ENCODE data around the gene PROCR.
A peak's percentile ranks its signal among the peaks of the same experiment; 100 is the strongest.
"Not testable (repeated sequence)": the region's sequence is repeated elsewhere in the genome, so short reads cannot be mapped to it uniquely, and the experiment has no call there.

The PROCR gene

DNA sequence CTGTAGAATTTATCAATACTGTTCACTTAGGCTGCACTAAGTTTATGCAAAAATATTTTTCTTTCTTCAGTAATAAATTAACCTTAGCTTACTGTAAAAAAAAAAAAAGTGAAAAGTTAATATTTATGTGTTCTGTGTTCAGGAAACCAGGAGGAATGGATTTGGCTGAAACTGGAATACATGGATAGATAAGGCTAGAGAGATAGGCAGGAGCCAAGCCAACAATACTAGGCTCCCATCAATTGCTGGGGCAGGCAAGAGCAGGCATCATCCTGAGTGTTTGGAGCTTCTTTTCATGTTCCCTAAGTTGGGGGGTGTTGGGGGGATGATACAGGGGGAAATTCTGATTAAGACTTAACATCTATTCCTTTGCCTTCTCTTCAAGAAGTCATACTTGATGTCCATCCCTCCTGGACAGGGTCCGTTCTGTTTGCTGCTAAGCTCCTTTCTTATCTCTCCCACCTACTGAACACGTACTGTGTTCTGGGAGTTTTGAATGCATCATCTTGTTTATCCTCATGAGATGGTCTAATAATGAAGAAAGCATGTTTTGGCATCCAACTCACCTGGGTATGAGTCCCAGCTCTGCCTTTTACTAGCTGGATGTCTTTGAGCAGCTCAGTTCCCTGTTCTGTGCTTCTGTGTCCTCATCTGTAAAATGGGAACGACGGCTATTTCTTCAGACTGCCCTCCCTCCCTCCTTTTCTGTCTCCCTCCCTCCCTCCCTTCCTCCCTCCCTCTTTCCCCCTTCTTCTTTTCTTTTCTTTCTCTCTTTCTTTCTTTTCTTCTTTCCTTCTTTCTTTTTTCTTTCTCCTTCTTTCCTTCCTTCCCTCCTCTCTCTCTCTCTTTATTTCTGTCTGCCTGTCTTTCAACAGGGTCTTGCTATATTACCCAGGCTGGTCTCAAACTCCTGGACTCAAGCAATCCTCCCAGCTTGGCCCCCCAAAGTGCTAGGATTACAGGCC, 6.4 kb upstream of the PROCR start:
- H3K27me3 ChIP-seq (ENCODE audit: control insufficient read depth, insufficient read depth, low read length): no peaks in the 10 kb centered on the region
- H3K9me3 ChIP-seq (ENCODE audit: control insufficient read depth, insufficient read depth, low read depth, low read length): no peaks in the 10 kb centered on the region
- peaks cover 12% of the 10 kb centered on the region for H3K4me1 ChIP-seq (ENCODE audit: control insufficient read depth, insufficient read depth, low read length)
- no peak overlapping the region for H3K9ac ChIP-seq (ENCODE audit: low read length)
- no peak overlapping the region for H3K4me3 ChIP-seq (ENCODE audit: low read depth, low read length)
- no peaks in the 10 kb centered on the region for H3K36me3 ChIP-seq (ENCODE audit: control insufficient read depth, insufficient read depth, low read length)
- no peak overlapping the region for H3K27ac ChIP-seq (ENCODE audit: low read depth, low read length)

DNA sequence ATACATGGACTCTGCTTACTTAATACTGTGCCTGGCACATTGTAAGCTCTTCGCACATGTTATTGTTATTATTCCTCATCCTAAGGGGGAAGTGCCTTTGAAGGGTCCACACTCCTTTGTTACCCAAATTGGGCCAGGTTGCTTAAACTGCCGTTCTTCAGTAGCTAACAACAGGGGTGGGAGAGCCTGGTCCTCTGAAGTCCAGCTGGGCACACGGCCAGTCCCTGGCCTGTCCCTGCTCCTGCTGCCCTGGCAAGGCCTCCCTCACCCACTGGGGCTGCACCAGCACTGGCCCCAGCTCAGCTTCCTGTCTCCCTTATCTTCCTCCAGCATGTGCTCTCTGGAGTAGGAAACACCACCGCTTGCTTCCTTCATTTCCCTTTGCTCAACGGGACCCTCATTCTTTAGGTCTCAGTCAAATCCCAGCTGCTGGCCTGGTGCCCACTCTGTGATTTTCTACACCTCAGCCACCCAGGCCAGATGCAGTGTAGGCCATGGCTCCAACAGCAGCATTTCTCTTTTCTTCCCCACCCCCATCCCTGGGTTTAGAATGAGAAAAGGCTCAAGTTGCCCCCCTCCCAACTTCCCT, 5.5 kb upstream of the PROCR start:
- H3K9me3 ChIP-seq (ENCODE audit: control insufficient read depth, insufficient read depth, low read depth, low read length): no peaks in the 10 kb centered on the region
- peak overlapping the region; percentile 59 for H3K9ac ChIP-seq (ENCODE audit: low read length)
- H3K27me3 ChIP-seq (ENCODE audit: control insufficient read depth, insufficient read depth, low read length): no peaks in the 10 kb centered on the region
- H3K36me3 ChIP-seq (ENCODE audit: control insufficient read depth, insufficient read depth, low read length): no peaks in the 10 kb centered on the region
- peak overlapping the region; percentile 12 for H3K27ac ChIP-seq (ENCODE audit: low read depth, low read length)
- 0 out of 2 replicates have a peak overlapping the region, but pooled peaks have one; percentile 12 for H3K4me3 ChIP-seq (ENCODE audit: low read depth, low read length)
- peaks cover 16% of the 10 kb centered on the region for H3K4me1 ChIP-seq (ENCODE audit: control insufficient read depth, insufficient read depth, low read length)

DNA sequence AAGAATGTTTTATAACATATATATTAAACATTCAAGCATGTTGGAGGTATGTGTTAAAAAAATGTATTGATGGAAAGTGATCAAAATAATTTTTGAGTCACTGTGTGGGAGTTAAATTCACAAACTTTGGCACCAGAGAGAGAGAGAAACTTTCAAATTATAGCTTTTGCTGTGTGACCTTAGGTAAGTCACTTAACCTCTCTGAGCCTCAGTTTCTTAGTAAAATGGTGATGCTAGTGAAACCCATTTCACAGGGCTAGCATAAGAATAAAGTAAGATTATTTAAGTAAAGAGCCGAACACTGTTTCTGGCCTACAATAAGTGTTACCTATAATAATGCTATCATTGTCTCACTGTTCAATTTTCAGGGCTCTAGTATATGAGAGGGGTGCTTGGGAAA, 4.1 kb upstream of the PROCR start:
- H3K27ac ChIP-seq (ENCODE audit: low read depth, low read length): no peak overlapping the region
- H3K9me3 ChIP-seq (ENCODE audit: control insufficient read depth, insufficient read depth, low read depth, low read length): no peaks in the 10 kb centered on the region
- H3K9ac ChIP-seq (ENCODE audit: low read length): no peak overlapping the region
- H3K27me3 ChIP-seq (ENCODE audit: control insufficient read depth, insufficient read depth, low read length): no peaks in the 10 kb centered on the region
- no peaks in the 10 kb centered on the region for H3K36me3 ChIP-seq (ENCODE audit: control insufficient read depth, insufficient read depth, low read length)
- peaks cover 26% of the 10 kb centered on the region for H3K4me1 ChIP-seq (ENCODE audit: control insufficient read depth, insufficient read depth, low read length)
- H3K4me3 ChIP-seq (ENCODE audit: low read depth, low read length): no peak overlapping the region

DNA sequence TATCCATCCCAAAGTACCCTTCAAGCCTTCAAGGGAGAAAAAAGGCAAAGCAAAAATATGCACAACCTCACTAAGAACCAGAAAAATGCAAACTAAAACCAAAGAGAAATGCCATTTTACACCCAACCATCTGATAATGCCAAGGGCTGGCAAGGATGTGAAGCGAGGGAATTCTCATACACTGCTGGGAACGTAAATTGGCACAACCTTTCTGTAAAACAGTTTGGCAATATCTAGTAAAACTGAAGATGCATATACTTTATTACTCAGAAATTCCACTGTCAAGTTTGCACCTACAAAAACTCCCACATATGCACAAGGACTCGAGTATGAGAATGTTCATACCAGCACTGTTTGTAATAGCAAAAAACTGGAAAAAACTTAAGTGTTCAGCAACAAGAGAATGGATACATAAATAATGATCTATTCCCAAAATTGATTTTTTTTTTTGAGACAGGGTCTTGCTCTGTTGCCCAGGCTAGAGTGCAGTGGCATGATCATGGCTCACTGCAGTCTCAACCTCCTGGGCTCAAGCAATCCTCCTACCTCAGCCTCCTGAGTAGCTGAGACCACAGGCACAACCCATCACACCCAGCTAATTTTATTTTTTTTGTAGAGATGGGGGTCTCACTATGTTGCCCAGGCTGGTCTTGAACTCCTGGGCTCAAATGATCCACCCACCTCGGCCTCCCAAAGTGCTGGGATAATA, 3.0 kb upstream of the PROCR start:
- not testable (repeated sequence) for H3K9ac ChIP-seq (ENCODE audit: low read length); H3K9me3 ChIP-seq (ENCODE audit: control insufficient read depth, insufficient read depth, low read depth, low read length); H3K4me3 ChIP-seq (ENCODE audit: low read depth, low read length); H3K36me3 ChIP-seq (ENCODE audit: control insufficient read depth, insufficient read depth, low read length); H3K27me3 ChIP-seq (ENCODE audit: control insufficient read depth, insufficient read depth, low read length); H3K27ac ChIP-seq (ENCODE audit: low read depth, low read length)
- H3K4me1 ChIP-seq (ENCODE audit: control insufficient read depth, insufficient read depth, low read length): peaks cover 32% of the 10 kb centered on the region

DNA sequence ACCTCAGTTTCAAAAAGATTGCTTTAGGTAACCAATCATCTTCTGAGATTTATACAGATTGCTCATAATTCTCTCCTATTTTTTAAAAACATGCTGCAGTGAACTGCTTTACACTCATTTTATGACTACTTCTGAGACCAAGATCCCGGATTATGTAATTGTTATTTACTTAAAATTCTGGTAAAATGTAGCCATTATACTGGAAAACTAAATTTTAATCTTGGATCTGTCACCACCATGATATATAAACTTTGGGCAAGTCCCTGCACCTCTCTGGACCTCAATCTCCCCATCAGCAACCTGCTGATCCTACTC, 477 bp upstream of the PROCR start:
- H3K9ac ChIP-seq (ENCODE audit: low read length): no peak overlapping the region
- H3K9me3 ChIP-seq (ENCODE audit: control insufficient read depth, insufficient read depth, low read depth, low read length): no peaks in the 10 kb centered on the region
- no peak overlapping the region for H3K27ac ChIP-seq (ENCODE audit: low read depth, low read length)
- peak overlapping the region; percentile 56 for H3K4me3 ChIP-seq (ENCODE audit: low read depth, low read length)
- H3K36me3 ChIP-seq (ENCODE audit: control insufficient read depth, insufficient read depth, low read length): no peaks in the 10 kb centered on the region; the same call in 1 of the 2 replicates
- H3K27me3 ChIP-seq (ENCODE audit: control insufficient read depth, insufficient read depth, low read length): no peaks in the 10 kb centered on the region
- peaks cover 37% of the 10 kb centered on the region for H3K4me1 ChIP-seq (ENCODE audit: control insufficient read depth, insufficient read depth, low read length)

DNA sequence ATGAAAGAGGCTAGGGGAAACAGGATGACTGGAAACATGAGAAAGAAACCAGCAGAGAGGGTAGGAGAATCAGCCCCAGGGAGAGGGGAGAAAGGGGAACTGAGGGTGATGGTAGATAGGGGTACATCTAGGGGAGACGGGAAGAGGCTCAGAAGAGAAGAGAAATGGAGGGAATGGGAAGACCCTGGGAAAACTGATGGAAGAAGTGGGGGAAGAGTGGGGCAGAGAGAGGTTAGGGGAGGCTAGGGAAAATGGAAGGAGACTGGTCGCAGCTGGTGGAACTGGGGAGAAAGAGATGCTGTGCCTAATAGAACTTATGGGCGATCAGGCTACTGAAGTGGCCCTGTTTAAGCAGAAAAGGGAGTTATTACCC, 548 bp downstream of the PROCR start:
- H3K9me3 ChIP-seq (ENCODE audit: control insufficient read depth, insufficient read depth, low read depth, low read length): no peaks in the 10 kb centered on the region
- H3K4me1 ChIP-seq (ENCODE audit: control insufficient read depth, insufficient read depth, low read length): peaks cover 35% of the 10 kb centered on the region
- H3K27me3 ChIP-seq (ENCODE audit: control insufficient read depth, insufficient read depth, low read length): no peaks in the 10 kb centered on the region
- H3K36me3 ChIP-seq (ENCODE audit: control insufficient read depth, insufficient read depth, low read length): peaks cover 6% of the 10 kb centered on the region
- H3K4me3 ChIP-seq (ENCODE audit: low read depth, low read length): peak overlapping the region; percentile 56
- H3K9ac ChIP-seq (ENCODE audit: low read length): peak overlapping the region; percentile 18
- no peak overlapping the region for H3K27ac ChIP-seq (ENCODE audit: low read depth, low read length)

DNA sequence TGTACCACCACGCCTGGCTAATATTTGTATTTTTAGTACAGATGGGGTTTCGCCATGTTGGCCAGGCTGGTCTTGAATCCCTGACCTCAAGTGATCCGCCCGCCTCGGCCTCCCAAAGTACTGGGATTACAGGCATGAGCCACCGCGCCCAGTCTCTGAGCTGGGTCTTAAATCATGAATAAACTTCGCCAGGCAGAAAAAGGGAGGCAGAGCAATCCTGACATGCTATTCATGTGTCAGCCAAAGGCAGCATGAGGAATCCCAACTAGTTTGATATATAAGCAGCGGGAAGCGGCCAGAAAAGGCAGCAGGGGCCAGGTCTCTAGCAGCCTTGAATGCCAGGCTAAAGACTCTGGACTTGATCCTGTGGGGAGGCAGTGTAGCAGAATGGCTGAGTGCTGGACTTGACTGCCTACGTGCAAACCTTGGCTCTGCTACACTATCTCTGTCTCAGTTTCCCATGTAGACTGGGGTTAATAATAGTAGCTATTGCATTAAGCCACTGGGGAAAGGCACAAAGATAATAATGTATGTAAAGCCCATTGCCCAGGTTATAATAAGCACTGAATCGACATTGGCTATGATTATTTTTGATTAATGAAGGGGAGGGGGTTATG, 1.8 kb downstream of the PROCR start:
- Histone ChIP-seq H3K27ac (ENCODE audit: low read depth, low read length) (no peak overlapping the region), H3K9me3 (ENCODE audit: control insufficient read depth, insufficient read depth, low read depth, low read length) (no peaks in the 10 kb centered on the region), H3K4me3 (ENCODE audit: low read depth, low read length) (no peak overlapping the region), H3K9ac (ENCODE audit: low read length) (no peak overlapping the region), H3K4me1 (ENCODE audit: control insufficient read depth, insufficient read depth, low read length) (peaks cover 35% of the 10 kb centered on the region), H3K27me3 (ENCODE audit: control insufficient read depth, insufficient read depth, low read length) (no peaks in the 10 kb centered on the region), H3K36me3 (ENCODE audit: control insufficient read depth, insufficient read depth, low read length) (peaks cover 11% of the 10 kb centered on the region)

DNA sequence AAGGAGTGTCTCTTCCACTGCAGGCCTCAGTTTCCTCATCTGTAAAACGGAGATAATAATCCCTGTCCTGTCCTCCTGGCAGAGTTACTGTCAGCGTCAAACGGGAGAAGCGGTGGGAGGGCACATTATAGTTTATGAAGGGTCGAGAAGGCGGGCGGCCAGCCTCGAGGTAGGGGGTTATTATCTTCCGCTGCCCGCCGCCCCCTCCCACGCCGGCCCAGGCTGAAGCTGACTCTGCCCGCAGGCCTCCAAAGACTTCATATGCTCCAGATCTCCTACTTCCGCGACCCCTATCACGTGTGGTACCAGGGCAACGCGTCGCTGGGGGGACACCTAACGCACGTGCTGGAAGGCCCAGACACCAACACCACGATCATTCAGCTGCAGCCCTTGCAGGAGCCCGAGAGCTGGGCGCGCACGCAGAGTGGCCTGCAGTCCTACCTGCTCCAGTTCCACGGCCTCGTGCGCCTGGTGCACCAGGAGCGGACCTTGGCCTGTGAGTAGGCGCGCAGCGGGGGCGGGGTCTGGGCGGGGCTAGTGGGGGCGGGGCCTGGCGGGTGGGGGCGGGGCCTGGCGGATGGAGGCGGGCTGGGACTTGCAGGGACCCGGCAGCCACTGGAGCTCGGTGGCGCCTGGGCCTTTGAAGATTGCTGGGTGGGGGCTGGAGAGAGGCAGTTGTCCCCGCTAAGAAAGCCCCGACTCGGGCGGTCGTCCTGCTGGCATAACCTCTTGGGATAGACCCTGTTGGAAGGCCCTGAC, 2.8 kb downstream of the PROCR start:
- Histone ChIP-seq H3K4me1 (ENCODE audit: control insufficient read depth, insufficient read depth, low read length) (peaks cover 35% of the 10 kb centered on the region), H3K27me3 (ENCODE audit: control insufficient read depth, insufficient read depth, low read length) (no peaks in the 10 kb centered on the region), H3K4me3 (ENCODE audit: low read depth, low read length) (peak overlapping the region; percentile 49; the same call in 1 of the 2 replicates), H3K36me3 (ENCODE audit: control insufficient read depth, insufficient read depth, low read length) (peaks cover 11% of the 10 kb centered on the region), H3K9me3 (ENCODE audit: control insufficient read depth, insufficient read depth, low read depth, low read length) (no peaks in the 10 kb centered on the region), H3K9ac (ENCODE audit: low read length) (no peak overlapping the region), H3K27ac (ENCODE audit: low read depth, low read length) (no peak overlapping the region)

DNA sequence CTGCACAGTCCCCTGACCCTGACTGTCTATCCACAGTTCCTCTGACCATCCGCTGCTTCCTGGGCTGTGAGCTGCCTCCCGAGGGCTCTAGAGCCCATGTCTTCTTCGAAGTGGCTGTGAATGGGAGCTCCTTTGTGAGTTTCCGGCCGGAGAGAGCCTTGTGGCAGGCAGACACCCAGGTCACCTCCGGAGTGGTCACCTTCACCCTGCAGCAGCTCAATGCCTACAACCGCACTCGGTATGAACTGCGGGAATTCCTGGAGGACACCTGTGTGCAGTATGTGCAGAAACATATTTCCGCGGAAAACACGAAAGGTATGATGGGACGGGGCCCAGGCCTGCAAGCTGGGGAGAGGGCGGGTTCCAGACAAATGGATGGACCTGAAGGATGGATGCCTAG, 4.3 kb downstream of the PROCR start:
- Histone ChIP-seq H3K9ac (ENCODE audit: low read length) (no peak overlapping the region), H3K4me3 (ENCODE audit: low read depth, low read length) (no peak overlapping the region), H3K9me3 (ENCODE audit: control insufficient read depth, insufficient read depth, low read depth, low read length) (no peaks in the 10 kb centered on the region), H3K4me1 (ENCODE audit: control insufficient read depth, insufficient read depth, low read length) (peaks cover 33% of the 10 kb centered on the region), H3K27me3 (ENCODE audit: control insufficient read depth, insufficient read depth, low read length) (no peaks in the 10 kb centered on the region), H3K36me3 (ENCODE audit: control insufficient read depth, insufficient read depth, low read length) (peaks cover 11% of the 10 kb centered on the region), H3K27ac (ENCODE audit: low read depth, low read length) (no peak overlapping the region)

DNA sequence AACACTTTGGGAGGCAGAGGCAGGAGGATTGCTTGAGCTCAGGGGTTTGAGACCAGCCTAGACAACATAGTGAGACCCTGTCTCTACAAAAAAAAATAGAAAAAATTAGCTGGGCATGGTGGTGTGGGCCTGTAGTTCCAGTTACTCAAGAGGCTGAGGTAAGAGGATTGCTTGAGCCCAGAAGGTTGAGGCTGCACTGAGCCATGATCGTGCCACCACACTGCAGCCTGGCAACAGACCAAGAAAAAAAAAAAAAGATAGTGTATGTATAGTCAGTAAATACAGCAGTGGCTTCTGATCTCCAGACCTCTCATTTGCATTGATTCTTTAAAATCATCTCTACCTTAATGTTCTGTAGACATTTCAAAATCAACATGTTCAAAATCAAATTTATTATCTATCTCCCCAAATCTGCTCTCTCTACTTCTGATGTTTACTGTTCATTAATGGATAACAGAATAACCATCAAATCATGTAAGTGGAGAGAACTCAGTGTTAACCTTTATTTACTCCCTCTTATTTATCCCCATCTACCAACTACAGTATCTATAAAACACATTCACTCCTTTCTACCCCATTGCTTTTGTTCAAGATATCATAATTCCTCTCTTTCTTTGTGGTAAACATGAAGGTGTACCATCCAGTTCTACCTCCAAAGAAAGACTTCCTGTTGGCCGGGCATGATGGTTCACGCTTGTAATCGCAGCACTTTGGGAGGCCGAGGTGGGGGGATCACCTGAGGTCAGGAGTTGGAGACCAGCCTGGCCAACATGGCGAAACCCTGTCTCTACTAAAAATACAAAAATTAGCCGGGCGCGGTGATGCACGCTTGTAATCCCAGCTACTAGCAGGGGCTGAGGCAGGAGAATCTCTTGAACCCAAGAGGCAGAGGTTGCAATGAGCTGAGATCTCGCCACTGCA, 7.7 kb downstream of the PROCR start:
- Histone ChIP-seq H3K27ac (ENCODE audit: low read depth, low read length) (no peak overlapping the region), H3K4me3 (ENCODE audit: low read depth, low read length) (no peak overlapping the region), H3K27me3 (ENCODE audit: control insufficient read depth, insufficient read depth, low read length) (no peaks in the 10 kb centered on the region), H3K9ac (ENCODE audit: low read length) (no peak overlapping the region), H3K4me1 (ENCODE audit: control insufficient read depth, insufficient read depth, low read length) (peaks cover 5% of the 10 kb centered on the region), H3K36me3 (ENCODE audit: control insufficient read depth, insufficient read depth, low read length) (peaks cover 11% of the 10 kb centered on the region), H3K9me3 (ENCODE audit: control insufficient read depth, insufficient read depth, low read depth, low read length) (no peaks in the 10 kb centered on the region)
